GM12874 (cell line): Measurements from ENCODE around the gene ICE1.

Experiments used
- TF ChIP-seq, protein P1 (sequence below): IDR thresholded peaks from 2 replicates; pipeline ENCODE4 v1.5.1; 2011; ENCODE audit warnings: low read depth, mild to moderate bottlenecking, control low read depth, low read length, moderate library complexity; ENCODE audit not compliant: insufficient read depth

ICE1 gene

DNA sequence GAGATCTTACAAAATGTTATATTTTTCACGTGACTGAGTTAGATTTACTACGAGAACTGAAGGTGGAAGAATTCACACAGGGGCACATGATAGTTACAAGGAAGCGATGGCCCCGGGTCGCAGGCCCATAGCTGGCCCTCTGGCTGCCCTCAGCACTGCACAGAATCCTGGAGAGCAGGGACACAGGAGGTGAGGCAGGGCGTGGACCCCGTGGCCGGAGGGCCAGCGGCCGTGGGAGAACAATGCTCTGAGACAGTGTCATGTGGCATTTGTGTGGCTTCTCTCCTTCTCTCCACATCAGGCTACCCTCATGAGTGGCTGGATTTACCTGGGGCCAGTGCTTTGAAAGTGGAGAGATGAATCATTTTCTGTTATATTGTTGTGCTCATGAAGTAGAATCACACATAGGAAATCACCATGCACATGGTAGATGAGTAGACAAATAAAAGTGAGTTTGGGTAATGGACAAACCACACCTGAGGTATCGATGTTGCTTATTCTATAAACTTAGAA, 89.5 kb downstream of the ICE1 start:
- TF ChIP-seq, protein P1, sequence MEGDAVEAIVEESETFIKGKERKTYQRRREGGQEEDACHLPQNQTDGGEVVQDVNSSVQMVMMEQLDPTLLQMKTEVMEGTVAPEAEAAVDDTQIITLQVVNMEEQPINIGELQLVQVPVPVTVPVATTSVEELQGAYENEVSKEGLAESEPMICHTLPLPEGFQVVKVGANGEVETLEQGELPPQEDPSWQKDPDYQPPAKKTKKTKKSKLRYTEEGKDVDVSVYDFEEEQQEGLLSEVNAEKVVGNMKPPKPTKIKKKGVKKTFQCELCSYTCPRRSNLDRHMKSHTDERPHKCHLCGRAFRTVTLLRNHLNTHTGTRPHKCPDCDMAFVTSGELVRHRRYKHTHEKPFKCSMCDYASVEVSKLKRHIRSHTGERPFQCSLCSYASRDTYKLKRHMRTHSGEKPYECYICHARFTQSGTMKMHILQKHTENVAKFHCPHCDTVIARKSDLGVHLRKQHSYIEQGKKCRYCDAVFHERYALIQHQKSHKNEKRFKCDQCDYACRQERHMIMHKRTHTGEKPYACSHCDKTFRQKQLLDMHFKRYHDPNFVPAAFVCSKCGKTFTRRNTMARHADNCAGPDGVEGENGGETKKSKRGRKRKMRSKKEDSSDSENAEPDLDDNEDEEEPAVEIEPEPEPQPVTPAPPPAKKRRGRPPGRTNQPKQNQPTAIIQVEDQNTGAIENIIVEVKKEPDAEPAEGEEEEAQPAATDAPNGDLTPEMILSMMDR, result no peak

DNA sequence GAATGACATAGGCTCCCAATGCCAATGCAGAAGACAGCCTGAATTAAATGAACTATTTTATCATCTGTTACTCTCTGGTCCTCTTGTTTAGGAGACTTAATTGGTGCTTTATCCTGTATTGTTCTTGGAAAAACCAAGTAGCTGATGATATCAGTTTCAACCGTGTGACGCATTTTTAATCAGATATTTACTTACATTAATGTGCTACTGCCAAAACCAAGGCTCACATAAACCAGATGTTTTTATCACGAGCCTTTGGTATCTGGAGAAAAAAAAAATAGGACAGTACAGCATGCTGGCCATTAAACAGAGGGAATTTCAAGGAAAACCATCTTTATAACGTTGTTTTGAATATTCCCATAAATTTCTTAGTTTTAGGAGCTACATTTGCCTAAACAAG, 90.1 kb downstream of the ICE1 start:
- TF ChIP-seq, protein P1, result no peak

GRCh38 chr5:5521029-5521428, 98.6 kb downstream of the ICE1 start:
- TF ChIP-seq, protein P1, result no peak

DNA sequence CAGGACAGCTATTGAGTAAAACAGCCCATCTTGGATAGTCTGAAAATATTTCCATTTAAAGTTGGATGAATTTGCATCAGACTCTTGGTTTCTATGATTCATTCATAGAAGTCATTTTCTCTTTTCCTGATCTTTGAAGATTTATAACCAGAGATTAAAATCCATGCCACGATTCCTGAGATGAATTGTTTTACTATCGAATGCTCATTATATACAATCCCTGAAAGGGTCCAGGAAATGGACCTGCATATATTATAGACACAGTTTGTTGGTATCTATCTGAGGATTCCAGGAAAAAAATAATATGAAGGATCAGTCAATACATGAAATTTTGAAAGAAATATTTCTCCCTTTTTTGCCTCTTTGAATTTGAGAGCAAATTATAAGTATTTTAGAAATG, 99.0 kb downstream of the ICE1 start:
- TF ChIP-seq, protein P1, result no peak

DNA sequence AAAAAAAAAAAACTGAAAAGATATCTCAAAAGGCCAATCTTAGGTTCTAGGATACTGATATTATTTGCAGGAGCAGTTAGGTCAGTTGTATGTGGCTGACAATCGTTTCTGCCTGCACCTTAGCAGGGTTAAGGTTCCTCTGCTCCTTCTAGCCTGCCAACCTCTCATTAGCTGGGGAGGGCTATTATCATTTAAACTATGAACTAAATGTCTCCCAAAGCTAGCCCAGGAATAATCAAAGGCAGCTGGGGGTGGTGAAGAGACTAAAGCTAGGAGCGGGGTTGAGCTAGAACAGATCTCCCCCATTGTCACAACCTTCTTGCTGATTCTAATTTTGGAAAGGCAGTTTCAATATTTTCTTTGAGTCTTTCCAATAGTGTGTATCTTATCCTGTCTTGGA, 99.9 kb downstream of the ICE1 start:
- TF ChIP-seq, protein P1, result no peak

- TF ChIP-seq, protein P1, result no peak
Measured at GRCh38 chr5:5523066-5523505, 100.6 kb downstream of the ICE1 start.

DNA sequence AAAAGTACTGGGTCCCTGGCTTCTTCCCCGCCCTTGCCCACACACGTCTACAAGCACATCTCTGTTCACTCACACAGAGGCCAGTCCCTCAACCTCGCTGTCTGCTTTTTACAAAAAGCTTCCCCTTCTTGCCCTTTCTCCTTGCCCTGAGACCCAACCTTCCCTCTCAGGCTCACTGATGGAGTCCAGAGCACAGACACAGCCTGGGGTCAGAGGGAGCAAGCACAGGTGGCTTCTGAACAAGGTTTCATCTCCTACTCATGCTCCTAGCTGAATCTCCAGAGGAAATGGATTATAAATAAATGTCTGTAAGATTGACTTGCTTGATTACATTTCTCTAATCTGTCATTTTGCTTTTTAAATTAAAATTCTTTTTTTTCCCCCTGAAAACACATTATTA, 101.8 kb downstream of the ICE1 start:
- TF ChIP-seq, protein P1, result no peak

- TF ChIP-seq, protein P1, result no peak
Measured at GRCh38 chr5:5531371-5531770, 108.9 kb downstream of the ICE1 start.
